ENCODE measurements around the gene XAB2.
"Not testable (repeated sequence)": the region's sequence is repeated elsewhere in the genome, so short reads cannot be mapped to it uniquely, and the experiment has no call there.

The XAB2 gene

GRCh38 chr19:7582446-7582845 lies 46.9 kb downstream of the XAB2 start:
- H3K4me1 ChIP-seq (ENCODE audit: control insufficient read depth, low read length): no peaks in the 10 kb centered on the region
- H3F3A ChIP-seq (ENCODE audit: control insufficient read depth, insufficient read depth): no peaks in the 10 kb centered on the region
- no peak overlapping the region for H3K4me3 ChIP-seq (ENCODE audit: low read length)
- no peaks in the 10 kb centered on the region for H3K79me2 ChIP-seq (ENCODE audit: control insufficient read depth, low read length)
- no peak overlapping the region for H3K4me2 ChIP-seq (ENCODE audit: low read length)
- TF ChIP-seq EZH2phosphoT487 (IDR thresholded peaks at IDR 0.05; ENCODE audit: borderline replicate concordance, low read length) (no peak), CTCF (IDR thresholded peaks at IDR 0.05; ENCODE audit: low read depth, low read length, poor library complexity, severe bottlenecking) (no peak)
- H3K27me3 ChIP-seq (ENCODE audit: control insufficient read depth, low read length): no peaks in the 10 kb centered on the region; the same call in 1 of the 2 replicates
- H3K27ac ChIP-seq (ENCODE audit: low read depth, low read length): no peak overlapping the region
- H3K9me3 ChIP-seq (ENCODE audit: control insufficient read depth, insufficient read depth, low read length): no peaks in the 10 kb centered on the region
- H4K20me1 ChIP-seq (ENCODE audit: control insufficient read depth, insufficient read depth, low read depth, low read length): no peaks in the 10 kb centered on the region
- no peaks in the 10 kb centered on the region for H3K36me3 ChIP-seq (ENCODE audit: control insufficient read depth, low read length)
- H3K9me2 ChIP-seq (replicated peaks; ENCODE audit: control insufficient read depth, low read length): no peaks in the 10 kb centered on the region

- Histone ChIP-seq H3K27me3 (ENCODE audit: control insufficient read depth, low read length) (no peaks in the 10 kb centered on the region; the same call in 1 of the 2 replicates), H3F3A (ENCODE audit: control insufficient read depth, insufficient read depth) (no peaks in the 10 kb centered on the region), H3K9me2 (replicated peaks; ENCODE audit: control insufficient read depth, low read length) (no peaks in the 10 kb centered on the region), H3K4me3 (ENCODE audit: low read length) (no peak overlapping the region), H3K36me3 (ENCODE audit: control insufficient read depth, low read length) (no peaks in the 10 kb centered on the region), H3K27ac (ENCODE audit: low read depth, low read length) (no peak overlapping the region), H3K4me1 (ENCODE audit: control insufficient read depth, low read length) (no peaks in the 10 kb centered on the region), H3K79me2 (ENCODE audit: control insufficient read depth, low read length) (no peaks in the 10 kb centered on the region), H3K4me2 (ENCODE audit: low read length) (no peak overlapping the region), H3K9me3 (ENCODE audit: control insufficient read depth, insufficient read depth, low read length) (no peaks in the 10 kb centered on the region), H4K20me1 (ENCODE audit: control insufficient read depth, insufficient read depth, low read depth, low read length) (no peaks in the 10 kb centered on the region)
- TF ChIP-seq EZH2phosphoT487 (IDR thresholded peaks at IDR 0.05; ENCODE audit: borderline replicate concordance, low read length) (no peak), CTCF (IDR thresholded peaks at IDR 0.05; ENCODE audit: low read depth, low read length, poor library complexity, severe bottlenecking) (no peak)
Measured at GRCh38 chr19:7579182-7579581, 50.2 kb downstream of the XAB2 start.

- Histone ChIP-seq H3K4me1 (ENCODE audit: control insufficient read depth, low read length) (no peaks in the 10 kb centered on the region), H3K9me3 (ENCODE audit: control insufficient read depth, insufficient read depth, low read length) (no peaks in the 10 kb centered on the region), H3K79me2 (ENCODE audit: control insufficient read depth, low read length) (no peaks in the 10 kb centered on the region), H3K4me3 (ENCODE audit: low read length) (no peak overlapping the region), H3K36me3 (ENCODE audit: control insufficient read depth, low read length) (no peaks in the 10 kb centered on the region), H3F3A (ENCODE audit: control insufficient read depth, insufficient read depth) (no peaks in the 10 kb centered on the region), H3K9me2 (replicated peaks; ENCODE audit: control insufficient read depth, low read length) (no peaks in the 10 kb centered on the region), H4K20me1 (ENCODE audit: control insufficient read depth, insufficient read depth, low read depth, low read length) (no peaks in the 10 kb centered on the region), H3K4me2 (ENCODE audit: low read length) (no peak overlapping the region), H3K27ac (ENCODE audit: low read depth, low read length) (no peak overlapping the region), H3K27me3 (ENCODE audit: control insufficient read depth, low read length) (no peaks in the 10 kb centered on the region; the same call in 1 of the 2 replicates)
- TF ChIP-seq EZH2phosphoT487 (IDR thresholded peaks at IDR 0.05; ENCODE audit: borderline replicate concordance, low read length) (no peak), CTCF (IDR thresholded peaks at IDR 0.05; ENCODE audit: low read depth, low read length, poor library complexity, severe bottlenecking) (no peak)
Measured at GRCh38 chr19:7578127-7578526, 51.2 kb downstream of the XAB2 start.

GRCh38 chr19:7577422-7577821 lies 51.9 kb downstream of the XAB2 start:
- not testable (repeated sequence) for H3K9me2 ChIP-seq (replicated peaks; ENCODE audit: control insufficient read depth, low read length); H3K79me2 ChIP-seq (ENCODE audit: control insufficient read depth, low read length); H3K4me3 ChIP-seq (ENCODE audit: low read length); H3K9me3 ChIP-seq (ENCODE audit: control insufficient read depth, insufficient read depth, low read length); H4K20me1 ChIP-seq (ENCODE audit: control insufficient read depth, insufficient read depth, low read depth, low read length); H3K27ac ChIP-seq (ENCODE audit: low read depth, low read length); H3K27me3 ChIP-seq (ENCODE audit: control insufficient read depth, low read length); H3K36me3 ChIP-seq (ENCODE audit: control insufficient read depth, low read length); H3K4me2 ChIP-seq (ENCODE audit: low read length); H3K4me1 ChIP-seq (ENCODE audit: control insufficient read depth, low read length); H3F3A ChIP-seq (ENCODE audit: control insufficient read depth, insufficient read depth)

Measured in DOHH2 (cell line).